Neuronal stem cell (in vitro differentiated cells): ENCODE measurements around the gene DNASE1L3.

ENCODE experiments used
- DNase-seq: peaks from one replicate; pipeline ENCODE4 v3.0.0-alpha.2; 2013; ENCODE audit warnings: low spot score
- H2AFZ ChIP-seq: one replicate; pipeline ENCODE4 v1.6.1; 2013; ENCODE audit warnings: mild to moderate bottlenecking, low read length, inconsistent platforms
- H2AK5ac ChIP-seq: 2 replicates; pipeline ENCODE4 v1.6.1; 2013; ENCODE audit warnings: low read depth, mild to moderate bottlenecking, inconsistent platforms, low read length, moderate library complexity, mixed read lengths
- H2BK120ac ChIP-seq: 2 replicates; pipeline ENCODE4 v1.6.1; 2013; ENCODE audit warnings: low read depth, mild to moderate bottlenecking, inconsistent platforms, low read length, moderate library complexity, mixed read lengths
- H2BK12ac ChIP-seq: one replicate; pipeline ENCODE4 v1.6.1; 2013; ENCODE audit warnings: low read length, inconsistent platforms
- H2BK15ac ChIP-seq: 2 replicates; pipeline ENCODE4 v1.6.1; 2013; ENCODE audit warnings: mild to moderate bottlenecking, low read length, inconsistent platforms, mixed read lengths
- H2BK5ac ChIP-seq: one replicate; pipeline ENCODE4 v1.6.1; 2013; ENCODE audit warnings: inconsistent platforms, mild to moderate bottlenecking, low read length, moderate library complexity
- H3K14ac ChIP-seq: one replicate; pipeline ENCODE4 v1.6.1; 2013; ENCODE audit warnings: low read length, inconsistent platforms
- H3K18ac ChIP-seq: 2 replicates; pipeline ENCODE4 v1.6.1; 2013; ENCODE audit warnings: low read length, inconsistent platforms
- H3K23ac ChIP-seq: 2 replicates; pipeline ENCODE4 v1.6.1; 2013; ENCODE audit warnings: low read depth, mild to moderate bottlenecking, mixed read lengths, low read length, inconsistent platforms; ENCODE audit not compliant: poor library complexity
- H3K27ac ChIP-seq: replicated peaks from 3 replicates; pipeline ENCODE4 v1.5.1; 2013; ENCODE audit warnings: low read length, inconsistent platforms
- H3K27me3 ChIP-seq, 3 experiments: 2 replicates each; pipeline ENCODE4 v1.6.1; 2013; ENCODE audit warnings: low read length in 3 of 3, mild to moderate bottlenecking in 2 of 3, inconsistent platforms in 1 of 3, low read depth in 1 of 3, mixed read lengths in 1 of 3, moderate library complexity in 1 of 3; ENCODE audit not compliant: control insufficient read depth in 3 of 3, insufficient read depth in 3 of 3
- H3K36me3 ChIP-seq, 2 donors: replicated peaks in 1 of 2; 2 replicates each; pipeline ENCODE4 v1.6.1; 2013; ENCODE audit warnings: low read length in 2 of 2; ENCODE audit not compliant: control insufficient read depth in 2 of 2, insufficient read depth in 2 of 2
- H3K4ac ChIP-seq: 2 replicates; pipeline ENCODE4 v1.6.1; 2013; ENCODE audit warnings: inconsistent platforms, mild to moderate bottlenecking, low read length, moderate library complexity
- H3K4me1 ChIP-seq, 2 donors: 1 replicate in 1 of 2; 2 replicates in 1 of 2; pipeline ENCODE4 v1.6.1; 2013; ENCODE audit warnings: low read length in 2 of 2, low read depth in 1 of 2; ENCODE audit not compliant: control insufficient read depth in 2 of 2, insufficient read depth in 1 of 2
- H3K4me2 ChIP-seq: one replicate; pipeline ENCODE4 v1.6.1; 2013; ENCODE audit warnings: mild to moderate bottlenecking, low read length, inconsistent platforms; ENCODE audit not compliant: insufficient read depth, poor library complexity, severe bottlenecking
- H3K4me3 ChIP-seq, 2 donors: 2 replicates each; pipeline ENCODE4 v1.5.1; 2013; ENCODE audit warnings: low read length in 2 of 2, mild to moderate bottlenecking in 2 of 2, inconsistent platforms in 1 of 2, moderate library complexity in 1 of 2
- H3K79me1 ChIP-seq: one replicate; pipeline ENCODE4 v1.6.1; 2013; ENCODE audit warnings: low read depth, mild to moderate bottlenecking, inconsistent platforms, low read length, moderate library complexity
- H3K9ac ChIP-seq: one replicate; pipeline ENCODE4 v1.6.1; 2013; ENCODE audit warnings: mild to moderate bottlenecking, low read depth, low read length, inconsistent platforms; ENCODE audit not compliant: poor library complexity
- H3K9me3 ChIP-seq, 2 donors: replicated peaks in 1 of 2; 2 replicates each; pipeline versions ENCODE3 to v1.6.1; 2013; ENCODE audit warnings: low read length in 2 of 2, mild to moderate bottlenecking in 2 of 2, inconsistent platforms in 1 of 2, low read depth in 1 of 2, mixed read lengths in 1 of 2, moderate library complexity in 1 of 2; ENCODE audit not compliant: control insufficient read depth in 2 of 2, insufficient read depth in 1 of 2
- H4K8ac ChIP-seq: one replicate; pipeline ENCODE4 v1.6.1; 2013; ENCODE audit warnings: low read depth, mild to moderate bottlenecking, inconsistent platforms, low read length, moderate library complexity
- H4K91ac ChIP-seq: one replicate; pipeline ENCODE4 v1.6.1; 2013; ENCODE audit warnings: low read length, low read depth, mild to moderate bottlenecking, inconsistent platforms; ENCODE audit not compliant: poor library complexity
- WGBS, 2 donors: extraction: QIAGEN DNeasy Blood & Tissue Kit; methylation state at CpG; one replicate each; pipeline ENCODE4 v1.1.7; 2013; ENCODE audit warnings: missing lambda C conversion rate in 2 of 2, mixed read lengths in 1 of 2; ENCODE audit not compliant: insufficient read length in 2 of 2, insufficient replicate concordance in 1 of 2; ENCODE audit errors: extremely low coverage in 2 of 2; 5-methylcytosine and 5-hydroxymethylcytosine counted together

DNASE1L3 gene

GRCh38 chr3:58206406-58207011 is 4.3 kb downstream of the DNASE1L3 start:
- Histone ChIP-seq H3K4me2 (no peak overlapping the region), H4K91ac (no peak overlapping the region), H2AK5ac (no peak overlapping the region), H3K27ac (no peak overlapping the region), H3K14ac (no peak overlapping the region), H2BK5ac (no peak overlapping the region), H3K79me1 (no peaks in the 10 kb centered on the region), H3K9me3 (peaks cover 0 to 2% of the 10 kb centered on the region in 2 donors), H2BK120ac (no peak overlapping the region), H3K23ac (no peak overlapping the region), H4K8ac (no peak overlapping the region), H2BK15ac (no peak overlapping the region), H3K36me3 (no peaks in the 10 kb centered on the region), H3K4me3 (no peak overlapping the region), H3K9ac (no peak overlapping the region), H2AFZ (no peak overlapping the region), H3K18ac (no peak overlapping the region), H3K27me3 (peaks cover 0 to 40% (median 0%) of the 10 kb centered on the region in 3 experiments), H3K4me1 (no peaks in the 10 kb centered on the region), H2BK12ac (no peak overlapping the region), H3K4ac (no peak overlapping the region)
- no CpG with 5 or more reads among the region's 5 CpGs for WGBS, 2 donors
- DNase-seq = no peak

- Histone ChIP-seq H2AFZ (no peak overlapping the region), H3K4me2 (no peak overlapping the region), H2AK5ac (no peak overlapping the region), H3K9ac (no peak overlapping the region), H3K9me3 (peaks cover 0 to 4% of the 10 kb centered on the region in 2 donors), H3K27me3 (peaks cover 0 to 35% (median 0%) of the 10 kb centered on the region in 3 experiments), H4K8ac (no peak overlapping the region), H3K4ac (no peak overlapping the region), H4K91ac (no peak overlapping the region), H2BK12ac (no peak overlapping the region), H3K79me1 (no peaks in the 10 kb centered on the region), H3K27ac (no peak overlapping the region), H3K4me1 (no peaks in the 10 kb centered on the region), H3K23ac (no peak overlapping the region), H3K14ac (no peak overlapping the region), H3K4me3 (no peak overlapping the region), H2BK15ac (no peak overlapping the region), H3K18ac (no peak overlapping the region), H3K36me3 (no peaks in the 10 kb centered on the region), H2BK5ac (no peak overlapping the region), H2BK120ac (no peak overlapping the region)
- DNase-seq = no peak
- no CpG with 5 or more reads among the region's 4 CpGs for WGBS, 2 donors
Measured at GRCh38 chr3:58205981-58206380, 4.8 kb downstream of the DNASE1L3 start.

- Histone ChIP-seq H3K9me3 (peaks cover 0 to 4% of the 10 kb centered on the region in 2 donors), H3K18ac (no peak overlapping the region), H3K79me1 (no peaks in the 10 kb centered on the region), H2BK12ac (no peak overlapping the region), H2BK5ac (no peak overlapping the region), H3K4me2 (no peak overlapping the region), H3K23ac (no peak overlapping the region), H3K27ac (no peak overlapping the region), H3K4me3 (no peak overlapping the region), H4K91ac (no peak overlapping the region), H4K8ac (no peak overlapping the region), H2AFZ (no peak overlapping the region), H3K36me3 (no peaks in the 10 kb centered on the region), H2AK5ac (no peak overlapping the region), H3K27me3 (peaks cover 0 to 29% (median 0%) of the 10 kb centered on the region in 3 experiments), H2BK15ac (no peak overlapping the region), H3K4me1 (no peaks in the 10 kb centered on the region), H3K14ac (no peak overlapping the region), H3K4ac (no peak overlapping the region), H3K9ac (no peak overlapping the region), H2BK120ac (no peak overlapping the region)
- no peak for DNase-seq
- WGBS, 2 donors = no CpG with 5 or more reads among the region's 4 CpGs
Measured at GRCh38 chr3:58204720-58205119, 6.1 kb downstream of the DNASE1L3 start.

GRCh38 chr3:58203541-58203940 is 7.2 kb downstream of the DNASE1L3 start:
- Histone ChIP-seq H3K4ac (no peak overlapping the region), H2BK15ac (no peak overlapping the region), H3K27ac (no peak overlapping the region), H2AK5ac (no peak overlapping the region), H3K36me3 (no peaks in the 10 kb centered on the region), H3K4me2 (no peak overlapping the region), H4K91ac (no peak overlapping the region), H3K79me1 (no peaks in the 10 kb centered on the region), H3K9ac (no peak overlapping the region), H2BK12ac (no peak overlapping the region), H3K23ac (no peak overlapping the region), H2BK5ac (no peak overlapping the region), H3K4me3 (no peak overlapping the region), H3K27me3 (peaks cover 0 to 29% (median 0%) of the 10 kb centered on the region in 3 experiments), H3K14ac (no peak overlapping the region), H2AFZ (no peak overlapping the region), H4K8ac (no peak overlapping the region), H3K9me3 (peaks cover 0 to 4% of the 10 kb centered on the region in 2 donors), H2BK120ac (no peak overlapping the region), H3K4me1 (no peaks in the 10 kb centered on the region), H3K18ac (no peak overlapping the region)
- no CpG with 5 or more reads among the region's 4 CpGs for WGBS, 2 donors
- DNase-seq = no peak
